GM23338 (cell line): ENCODE measurements around the gene ABCC10. TPM values are rescaled to one million over a fixed set of nuclear protein-coding genes. Genes with fewer than 3 reads are reported as not detected.

ENCODE experiments used
- ATAC-seq: fragments of 200-7000 bp; cut with Tn5 transposase; 3 replicates; pipeline ENCODE4 v1.9.1; 2020
- DNase-seq: peaks from one replicate; pipeline ENCODE4 v3.0.0-alpha.2; 2015; ENCODE audit warnings: low spot score
- H2AFZ ChIP-seq: fragments of 200-600 bp; sonication (generic); 2 replicates; pipeline ENCODE4 v1.8.0; 2016; ENCODE audit warnings: antibody characterized with exemption, mild to moderate bottlenecking, moderate library complexity
- H3F3A ChIP-seq: fragments of 200-600 bp; sonication (generic); replicated peaks from 2 replicates; pipeline ENCODE4 v1.8.0; 2017; ENCODE audit warnings: antibody characterized with exemption, mixed run types, low read depth
- H3K27ac ChIP-seq: fragments of 200-600 bp; sonication (generic); 2 replicates; pipeline ENCODE4 v1.6.1; 2016; ENCODE audit warnings: low read depth
- H3K27me3 ChIP-seq: fragments of 200-600 bp; sonication (generic); 2 replicates; pipeline ENCODE4 v1.8.0; 2016; ENCODE audit warnings: mild to moderate bottlenecking, mixed run types, moderate library complexity; ENCODE audit not compliant: insufficient read depth
- H3K36me3 ChIP-seq: fragments of 200-600 bp; sonication (generic); 2 replicates; pipeline ENCODE4 v1.8.0; 2016; ENCODE audit warnings: mild to moderate bottlenecking; ENCODE audit not compliant: insufficient read depth
- H3K4me1 ChIP-seq: fragments of 200-600 bp; sonication (generic); 2 replicates; pipeline ENCODE4 v1.8.0; 2016; ENCODE audit warnings: mild to moderate bottlenecking, moderate library complexity; ENCODE audit not compliant: insufficient read depth
- H3K4me2 ChIP-seq: fragments of 200-600 bp; sonication (generic); 2 replicates; pipeline ENCODE4 v1.7.1; 2017; ENCODE audit warnings: mixed run types
- H3K4me3 ChIP-seq: fragments of 200-600 bp; sonication (generic); 2 replicates; pipeline ENCODE4 v1.6.1; 2016; ENCODE audit warnings: mixed run types
- H3K79me2 ChIP-seq: fragments of 200-600 bp; sonication (generic); replicated peaks from 2 replicates; pipeline ENCODE4 v1.8.0; 2017; ENCODE audit warnings: mild to moderate bottlenecking; ENCODE audit not compliant: insufficient read depth
- H3K9me2 ChIP-seq: fragments of 200-600 bp; sonication (generic); 2 replicates; pipeline ENCODE4 v1.8.0; 2017; ENCODE audit not compliant: insufficient read depth
- H4K20me1 ChIP-seq: fragments of 200-600 bp; sonication (generic); replicated peaks from 2 replicates; pipeline ENCODE4 v1.8.0; 2017; ENCODE audit warnings: mild to moderate bottlenecking; ENCODE audit not compliant: insufficient read depth
- H3K27ac Mint-ChIP-seq: 2 replicates; pipeline ENCODE4 v1.8.0; 2020; ENCODE audit warnings: inconsistent platforms, mild to moderate bottlenecking, moderate library complexity, mixed read lengths
- H3K27me3 Mint-ChIP-seq: 3 replicates; pipeline ENCODE4 v1.8.0; 2022; ENCODE audit warnings: low read depth, mild to moderate bottlenecking, moderate library complexity, mixed read lengths, inconsistent platforms; ENCODE audit not compliant: insufficient read depth, poor library complexity
- H3K36me3 Mint-ChIP-seq: 3 replicates; pipeline ENCODE4 v1.8.0; 2021; ENCODE audit warnings: low read depth, mild to moderate bottlenecking, inconsistent platforms, moderate library complexity, mixed read lengths
- H3K4me1 Mint-ChIP-seq: 3 replicates; pipeline ENCODE4 v1.8.0; 2020; ENCODE audit warnings: mild to moderate bottlenecking, inconsistent platforms, mixed read lengths
- H3K4me3 Mint-ChIP-seq: 3 replicates; pipeline ENCODE4 v1.8.0; 2021; ENCODE audit warnings: moderate library complexity, mild to moderate bottlenecking, inconsistent platforms, mixed read lengths
- H3K9me3 Mint-ChIP-seq: 3 replicates; pipeline ENCODE4 v1.8.0; 2020; ENCODE audit warnings: moderate library complexity, mild to moderate bottlenecking, inconsistent platforms, mixed read lengths
- CTCF ChIP-seq, 2 experiments: fragments of 200-600 bp in 1 of 2; sonication (generic) in 1 of 2; conservative IDR thresholded peaks; 2 replicates each; pipeline versions ENCODE4 v1.5.1 to v1.6.1; 2016 to 2017; ENCODE audit warnings: antibody characterized with exemption in 2 of 2, low read depth in 2 of 2, mild to moderate bottlenecking in 2 of 2, moderate library complexity in 1 of 2
- ETS1 ChIP-seq: IDR thresholded peaks from 2 replicates; pipeline ENCODE4 v1.6.1; 2016; ENCODE audit warnings: antibody characterized with exemption
- EZH2 ChIP-seq: fragments of 200-600 bp; sonication (generic); IDR thresholded peaks from one replicate; pipeline ENCODE4 v1.8.0; 2017; ENCODE audit warnings: antibody characterized with exemption, mild to moderate bottlenecking, low read depth; ENCODE audit not compliant: unreplicated experiment
- JUNB ChIP-seq: IDR thresholded peaks from one replicate; pipeline ENCODE4 v1.6.1; 2016; ENCODE audit warnings: antibody characterized with exemption; ENCODE audit not compliant: unreplicated experiment
- NANOG ChIP-seq: IDR thresholded peaks from 2 replicates; pipeline ENCODE4 v1.6.1; 2016; ENCODE audit warnings: antibody characterized with exemption, borderline replicate concordance
- POLR2AphosphoS5 ChIP-seq: IDR thresholded peaks from 2 replicates; pipeline ENCODE4 v1.6.1; 2016; ENCODE audit warnings: antibody characterized with exemption, low read depth
- REST ChIP-seq: IDR thresholded peaks from one replicate; pipeline ENCODE4 v1.6.1; 2018; ENCODE audit warnings: antibody characterized with exemption; ENCODE audit not compliant: unreplicated experiment
- STAT1 ChIP-seq: IDR thresholded peaks from one replicate; pipeline ENCODE4 v1.6.1; 2016; ENCODE audit warnings: antibody characterized with exemption; ENCODE audit not compliant: unreplicated experiment
- ZNF114 ChIP-seq: fragments of 250-450 bp; sonication (Bioruptor Pico); IDR thresholded peaks from 2 replicates; pipeline ENCODE4 v1.5.0; 2020; ENCODE audit warnings: mild to moderate bottlenecking, moderate library complexity
- ZNF331 ChIP-seq: fragments of 250-450 bp; sonication (Bioruptor Pico); IDR thresholded peaks from 2 replicates; pipeline ENCODE4 v1.5.0; 2020; ENCODE audit warnings: low read depth, mild to moderate bottlenecking, moderate library complexity
- ZNF462 ChIP-seq: fragments of 250-450 bp; sonication (Bioruptor Pico); IDR thresholded peaks from 2 replicates; pipeline ENCODE4 v1.5.0; 2020; ENCODE audit warnings: mild to moderate bottlenecking, moderate library complexity
- polyA plus RNA-seq: library from polyadenylated mRNA; unstranded; fragments of >200 nt; fragmentation: Nextera tagmentation; extraction: Ambion mirVana; gene quantifications from 2 replicates; pipeline ENCODE4 v1.2.1, GENCODE V29; 2016
- total RNA-seq: library from RNA; depleted of rRNA; stranded (reverse); fragments of >200 nt; shearing (Covaris generic); gene quantifications from 2 replicates; pipeline ENCODE4 v1.2.3, GENCODE V29; 2014

Gene ABCC10
- total and polyA plus RNA-seq, 2 experiments from 2014 or later, result 16.9 to 17.5 TPM

GRCh38 chr6:43464337-43464736 is 37.0 kb downstream of the ABCC10 start (continued):
- TF ChIP-seq CTCF (conservative IDR thresholded peaks at IDR 0.05; ENCODE audit: low read depth in 2 of 2), result no peak

GRCh38 chr6:43465948-43466347 is 38.6 kb downstream of the ABCC10 start:
- H3K9me3 Mint-ChIP-seq, result no peaks in the 10 kb centered on the region
- no peak overlapping the region for H2AFZ ChIP-seq
- no peaks in the 10 kb centered on the region for H3F3A ChIP-seq
- no peaks in the 10 kb centered on the region for H3K79me2 ChIP-seq
- H3K36me3 Mint-ChIP-seq, result no peaks in the 10 kb centered on the region
- no peak overlapping the region for H3K27ac Mint-ChIP-seq
- H3K27me3 ChIP-seq, result no peaks in the 10 kb centered on the region
- no peaks in the 10 kb centered on the region for H3K4me1 ChIP-seq
- no peak overlapping the region for H3K27ac ChIP-seq
- no peak overlapping the region for H3K4me2 ChIP-seq
- peaks cover 5% of the 10 kb centered on the region for H3K4me1 Mint-ChIP-seq
- peaks cover 10% of the 10 kb centered on the region for H3K27me3 Mint-ChIP-seq
- H3K36me3 ChIP-seq, result no peaks in the 10 kb centered on the region
- no peak overlapping the region for H3K4me3 ChIP-seq
- no peaks in the 10 kb centered on the region for H3K9me2 ChIP-seq
- DNase-seq (no peak), ATAC-seq (no peak)
- H3K4me3 Mint-ChIP-seq, result no peak overlapping the region
- H4K20me1 ChIP-seq, result no peaks in the 10 kb centered on the region; the same call in 1 of the 2 replicates
- TF ChIP-seq POLR2AphosphoS5 (no peak), STAT1 (no peak), NANOG (no peak), ZNF331 (CRISPR knock-in tag) (no peak), ZNF114 (CRISPR knock-in tag) (no peak), CTCF (conservative IDR thresholded peaks at IDR 0.05; ENCODE audit: low read depth in 2 of 2) (no peak), ETS1 (no peak), JUNB (no peak), ZNF462 (CRISPR knock-in tag) (no peak), EZH2 (no peak), REST (no peak)
